ENCODE data around the gene HNMT.

DNA sequence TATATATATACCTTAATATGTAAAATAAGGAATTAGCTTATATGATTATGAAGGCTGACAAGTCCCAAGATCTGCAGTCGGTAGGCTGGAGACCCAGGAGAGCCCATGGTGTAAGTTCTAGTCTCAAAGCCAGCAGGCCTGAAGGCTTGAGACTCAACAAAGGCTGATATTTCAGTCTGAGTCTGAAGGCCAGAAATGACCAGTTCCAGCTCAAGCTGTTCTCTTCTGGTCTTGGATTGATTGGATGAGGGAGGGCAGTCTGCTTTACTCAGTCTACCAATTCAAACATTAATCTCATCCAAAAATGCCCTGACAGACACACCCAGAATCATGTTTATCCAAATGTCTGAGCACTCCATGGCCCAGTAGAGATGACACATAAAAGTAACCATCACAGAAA, 22.0 kb downstream of the HNMT start:
- TF ChIP-seq, protein P1, sequence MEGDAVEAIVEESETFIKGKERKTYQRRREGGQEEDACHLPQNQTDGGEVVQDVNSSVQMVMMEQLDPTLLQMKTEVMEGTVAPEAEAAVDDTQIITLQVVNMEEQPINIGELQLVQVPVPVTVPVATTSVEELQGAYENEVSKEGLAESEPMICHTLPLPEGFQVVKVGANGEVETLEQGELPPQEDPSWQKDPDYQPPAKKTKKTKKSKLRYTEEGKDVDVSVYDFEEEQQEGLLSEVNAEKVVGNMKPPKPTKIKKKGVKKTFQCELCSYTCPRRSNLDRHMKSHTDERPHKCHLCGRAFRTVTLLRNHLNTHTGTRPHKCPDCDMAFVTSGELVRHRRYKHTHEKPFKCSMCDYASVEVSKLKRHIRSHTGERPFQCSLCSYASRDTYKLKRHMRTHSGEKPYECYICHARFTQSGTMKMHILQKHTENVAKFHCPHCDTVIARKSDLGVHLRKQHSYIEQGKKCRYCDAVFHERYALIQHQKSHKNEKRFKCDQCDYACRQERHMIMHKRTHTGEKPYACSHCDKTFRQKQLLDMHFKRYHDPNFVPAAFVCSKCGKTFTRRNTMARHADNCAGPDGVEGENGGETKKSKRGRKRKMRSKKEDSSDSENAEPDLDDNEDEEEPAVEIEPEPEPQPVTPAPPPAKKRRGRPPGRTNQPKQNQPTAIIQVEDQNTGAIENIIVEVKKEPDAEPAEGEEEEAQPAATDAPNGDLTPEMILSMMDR (IDR thresholded peaks at IDR 0.05 in 4 of 5, conservative IDR thresholded peaks at IDR 0.05 in 1 of 5), result no peak
- no peak for TF ChIP-seq POLR2A (IDR thresholded peaks at IDR 0.05)

Measured in gastrocnemius medialis (tissue), 4 donors.